Effector CD8-positive, alpha-beta T cell (primary cell): Measurements from ENCODE around the gene COL23A1.

ENCODE experiments used
- DNase-seq: peaks from one replicate; lab custom pipeline; 2025; lab: John Stamatoyannopoulos, UW

Gene COL23A1

DNA sequence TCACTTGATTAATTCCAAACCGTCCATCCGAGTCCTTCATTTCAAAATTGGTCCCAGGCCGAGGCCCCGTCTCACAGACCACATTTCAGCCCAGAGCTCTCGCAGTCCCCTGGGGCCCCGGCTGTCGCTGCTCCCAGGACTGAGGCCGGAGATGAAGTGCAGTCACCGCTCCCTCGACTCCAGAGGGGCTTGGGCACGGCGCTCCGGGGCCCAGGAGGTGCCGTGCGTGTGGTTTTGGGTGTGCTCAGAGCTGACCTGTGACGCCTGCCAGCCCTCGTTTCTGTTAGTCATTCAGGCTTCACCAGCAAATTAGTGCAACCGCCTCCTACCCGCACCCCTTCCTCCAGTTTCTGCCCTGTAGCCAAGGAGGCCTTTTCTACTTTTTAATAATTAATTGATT, 308.9 kb downstream of the COL23A1 start:
- DNase-seq = no peak

DNA sequence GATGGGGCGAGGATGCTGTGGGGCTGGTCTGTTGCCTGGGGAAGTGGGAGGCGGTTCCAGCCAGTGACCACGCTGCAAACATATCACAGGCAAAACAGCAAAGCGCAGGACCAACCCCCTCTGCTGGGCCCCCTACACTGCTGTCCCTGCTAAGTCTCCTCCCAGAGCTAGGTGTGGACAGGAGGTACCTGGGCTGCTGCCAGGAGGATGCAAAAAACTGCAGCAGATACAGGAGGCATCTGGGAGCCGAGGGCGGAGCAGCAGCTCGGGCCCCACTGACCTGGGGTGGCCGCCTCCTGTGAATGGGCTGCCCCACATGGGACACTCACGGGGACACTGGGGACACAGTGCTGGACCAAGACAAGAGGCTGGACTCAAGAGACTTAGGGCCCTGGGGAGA, 309.6 kb downstream of the COL23A1 start:
- no peak for DNase-seq

DNA sequence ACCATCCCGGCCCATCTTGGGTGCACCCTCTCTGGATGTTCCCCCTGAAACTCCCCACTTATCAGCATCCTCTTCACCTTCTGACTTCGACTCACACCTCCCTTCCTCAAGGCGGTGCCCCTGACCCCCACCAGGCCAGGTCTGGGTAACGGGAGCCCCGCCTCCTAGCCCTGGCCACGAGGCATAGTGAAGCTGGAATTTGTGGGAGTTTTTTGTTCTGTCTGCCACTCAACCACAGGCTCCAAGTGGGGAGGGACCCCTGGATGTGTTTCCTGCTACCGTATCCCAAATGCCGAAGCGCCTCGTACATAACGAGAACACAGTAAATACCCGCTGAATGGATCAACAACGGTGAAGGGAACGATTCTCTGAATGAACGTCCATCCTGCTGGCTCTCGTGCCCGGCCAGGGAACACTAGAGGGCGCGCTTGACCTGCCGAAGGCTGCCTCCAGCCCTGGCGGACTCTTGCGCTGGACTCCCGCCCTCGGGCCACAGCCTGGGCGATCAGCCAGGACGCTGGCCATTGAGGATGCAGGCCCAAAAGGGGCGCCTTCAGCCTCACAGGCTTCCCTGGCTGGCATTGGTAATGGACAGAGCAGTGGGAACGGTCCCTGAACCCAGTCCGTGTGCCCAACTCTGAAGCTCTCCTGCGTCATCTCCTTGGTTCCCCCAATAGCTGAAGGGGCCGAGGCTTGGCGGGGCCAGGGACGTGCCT, 310.3 kb downstream of the COL23A1 start:
- peak; percentile 18 for DNase-seq

DNA sequence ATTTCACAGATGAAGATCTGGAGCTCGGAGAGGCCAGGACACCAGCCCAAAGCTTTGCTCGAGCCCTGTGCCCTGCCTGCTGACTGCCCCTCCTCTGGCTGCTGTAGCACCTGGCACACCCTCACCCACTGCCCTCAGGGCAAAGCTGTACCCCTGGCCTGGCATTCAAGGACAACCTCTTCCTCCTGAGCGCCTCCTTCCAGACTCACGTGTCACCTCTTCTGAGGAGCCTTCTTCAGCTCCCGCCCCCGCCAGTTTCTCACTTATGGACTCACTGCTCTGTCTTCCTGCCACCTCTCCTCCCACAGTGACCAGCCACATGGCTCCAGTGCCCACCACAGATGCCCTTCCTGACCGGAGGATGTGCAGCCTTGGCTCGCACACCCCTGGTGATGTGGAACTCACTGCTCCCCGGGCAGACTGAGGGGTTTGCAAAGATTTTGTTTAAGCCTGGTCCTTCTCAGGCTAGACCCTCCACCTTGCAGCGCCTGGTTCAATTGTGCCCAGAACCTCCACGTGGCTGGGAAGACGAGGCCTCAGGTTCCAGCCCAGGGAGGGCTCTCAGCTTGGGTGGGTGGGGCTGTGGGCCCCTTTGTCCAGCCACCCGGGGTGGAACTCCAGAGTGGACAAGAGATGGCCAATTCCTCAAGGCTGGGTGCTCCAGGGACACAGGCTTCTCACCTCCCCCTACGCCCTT, 311.0 kb downstream of the COL23A1 start:
- no peak for DNase-seq

- DNase-seq = no peak
These were observed 311.7 kb downstream of the COL23A1 start for GRCh38 chr5:178278358-178279023.

DNA sequence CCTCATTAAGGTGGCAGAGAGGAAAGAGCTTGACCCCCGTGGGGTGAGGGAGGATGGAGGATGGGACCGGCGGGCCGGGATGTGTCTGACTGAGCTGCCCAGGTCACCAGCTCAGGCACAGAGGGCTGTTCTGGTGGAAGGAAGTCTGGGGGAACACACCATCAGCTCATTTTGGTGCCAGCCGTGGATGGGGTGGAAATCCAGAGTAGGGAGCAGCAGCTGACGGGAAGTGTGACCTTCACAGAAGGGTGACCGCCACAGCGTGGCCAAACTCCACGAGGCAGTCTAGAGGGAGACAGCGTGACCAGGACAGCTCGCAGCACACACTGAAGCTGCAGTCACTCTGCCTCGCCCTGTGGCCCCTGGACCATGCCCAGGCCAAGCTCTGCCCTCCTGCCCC, 312.3 kb downstream of the COL23A1 start:
- no peak for DNase-seq

DNA sequence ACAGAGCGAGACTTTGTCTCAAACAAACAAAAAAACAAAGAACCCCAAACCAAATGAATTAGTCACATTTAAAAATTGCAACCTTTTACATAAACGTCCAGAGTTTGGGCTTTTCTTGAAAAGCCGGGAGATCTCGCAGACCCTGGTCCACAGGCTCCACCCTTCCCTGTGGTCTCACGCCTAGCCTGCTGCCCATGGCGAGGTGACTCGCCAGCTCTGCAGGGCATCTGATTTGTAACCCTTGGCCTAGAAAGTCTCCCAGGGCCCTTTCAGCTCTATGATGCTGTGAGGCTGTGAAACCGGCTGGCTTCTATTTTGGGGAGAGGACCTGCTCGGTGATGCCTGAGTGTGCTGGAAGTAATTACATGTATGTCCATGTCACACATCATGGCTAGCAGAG, 312.8 kb downstream of the COL23A1 start:
- no peak for DNase-seq

DNA sequence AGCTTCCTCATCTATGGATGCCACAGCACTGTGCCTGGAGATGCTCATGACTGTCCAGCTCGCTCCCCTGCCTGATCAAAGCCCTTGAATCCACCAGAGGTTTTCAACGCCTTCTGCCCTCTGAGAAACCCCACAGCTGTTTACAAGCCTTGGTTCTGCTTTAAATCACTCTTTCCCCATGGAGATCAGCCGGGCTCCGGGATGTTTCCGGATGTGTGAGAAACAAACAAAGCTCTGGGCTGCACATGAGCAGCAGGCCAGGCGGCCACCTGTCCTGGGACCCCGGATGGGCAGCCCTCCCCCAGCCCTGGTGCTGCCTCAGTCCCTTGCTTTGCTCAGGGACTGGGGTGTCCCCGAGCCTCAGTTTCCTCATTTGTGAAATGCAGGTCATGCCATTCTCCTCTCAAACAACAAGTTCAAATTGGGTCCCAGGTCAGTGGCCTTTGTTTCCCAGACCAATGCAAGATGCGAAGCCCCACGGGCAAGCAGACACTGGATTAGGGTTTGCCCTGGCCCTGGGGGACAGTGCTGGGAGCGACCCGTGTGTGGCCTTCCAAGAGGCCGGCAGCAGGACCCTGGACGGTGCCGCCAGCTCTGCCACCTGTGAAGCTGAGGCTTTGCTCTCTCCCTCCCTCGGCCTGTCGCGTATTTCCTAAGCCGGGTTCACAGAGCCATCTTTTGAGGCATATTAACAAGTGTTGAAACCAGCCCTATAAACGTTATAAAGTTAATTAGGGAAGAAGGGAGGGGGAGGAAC, 315.2 kb downstream of the COL23A1 start:
- DNase-seq = no peak

- DNase-seq = no peak
These were observed 316.3 kb downstream of the COL23A1 start for GRCh38 chr5:178273665-178274541.

DNA sequence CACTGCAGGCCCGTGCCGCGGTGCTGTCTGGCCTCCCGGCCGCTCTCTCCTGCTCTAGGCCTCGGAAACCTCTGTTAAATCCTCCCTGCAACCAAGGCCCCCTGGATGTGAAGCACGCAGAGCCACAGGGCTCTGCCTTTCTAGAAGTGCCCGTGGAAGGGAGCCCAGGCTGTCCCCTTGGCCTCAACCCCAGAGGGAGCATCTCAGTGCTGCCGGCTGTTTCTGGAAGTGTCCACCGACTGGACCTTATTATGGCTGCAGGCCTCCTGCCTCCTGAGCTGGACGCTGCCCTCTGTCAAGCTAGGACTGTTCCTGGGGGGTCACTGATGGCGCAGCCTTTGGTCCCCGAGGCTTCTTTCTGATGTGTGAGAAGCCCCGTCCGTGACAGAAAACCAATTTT, 317.2 kb downstream of the COL23A1 start:
- no peak for DNase-seq

GRCh38 chr5:178272591-178272990, 317.6 kb downstream of the COL23A1 start:
- no peak for DNase-seq

- no peak for DNase-seq
These were observed 318.3 kb downstream of the COL23A1 start for GRCh38 chr5:178271726-178272479.

- no peak for DNase-seq
These were observed 319.0 kb downstream of the COL23A1 start for GRCh38 chr5:178271231-178271630.

DNA sequence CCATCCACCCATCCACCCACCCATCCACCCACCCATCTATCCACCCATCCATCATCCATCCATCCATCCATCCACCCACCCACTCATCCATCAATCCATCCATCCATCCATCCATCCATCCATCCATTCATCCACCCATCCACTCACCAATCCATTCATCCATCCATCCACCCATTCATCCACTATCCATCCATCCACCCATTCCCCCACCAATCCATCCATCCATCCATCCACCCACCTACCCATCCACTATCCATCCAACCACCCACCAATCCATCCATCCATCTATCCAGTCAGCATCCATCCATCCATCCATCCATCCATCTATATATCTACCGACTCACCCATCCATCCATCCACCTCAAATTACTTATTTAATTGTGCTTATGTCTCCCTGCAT, 320.7 kb downstream of the COL23A1 start:
- no peak for DNase-seq

DNA sequence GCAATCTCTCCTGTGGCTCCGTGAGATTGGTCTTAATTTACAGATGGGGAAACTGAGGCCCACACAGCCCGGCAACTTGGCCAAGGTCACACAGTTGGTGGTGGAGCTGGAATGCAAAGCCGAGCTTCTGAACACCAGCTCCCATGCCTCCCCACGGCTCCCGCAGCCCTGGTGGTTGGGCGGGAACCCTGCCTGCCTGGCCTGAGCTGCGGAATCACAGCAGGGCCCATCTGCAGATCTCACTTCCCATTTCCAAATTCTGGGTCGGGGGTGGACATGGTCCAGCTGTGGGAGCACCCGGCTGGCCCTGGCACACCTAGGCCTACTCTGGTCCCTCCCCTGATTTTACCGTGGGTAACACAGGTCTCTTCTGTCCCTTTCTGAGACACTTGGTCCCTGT, 322.3 kb downstream of the COL23A1 start:
- DNase-seq = no peak

- DNase-seq = no peak
These were observed 322.9 kb downstream of the COL23A1 start for GRCh38 chr5:178267245-178267644.

- no peak for DNase-seq
These were observed 323.6 kb downstream of the COL23A1 start for GRCh38 chr5:178266581-178266980.

- no peak for DNase-seq
These were observed 324.4 kb downstream of the COL23A1 start for GRCh38 chr5:178265746-178266145.

DNA sequence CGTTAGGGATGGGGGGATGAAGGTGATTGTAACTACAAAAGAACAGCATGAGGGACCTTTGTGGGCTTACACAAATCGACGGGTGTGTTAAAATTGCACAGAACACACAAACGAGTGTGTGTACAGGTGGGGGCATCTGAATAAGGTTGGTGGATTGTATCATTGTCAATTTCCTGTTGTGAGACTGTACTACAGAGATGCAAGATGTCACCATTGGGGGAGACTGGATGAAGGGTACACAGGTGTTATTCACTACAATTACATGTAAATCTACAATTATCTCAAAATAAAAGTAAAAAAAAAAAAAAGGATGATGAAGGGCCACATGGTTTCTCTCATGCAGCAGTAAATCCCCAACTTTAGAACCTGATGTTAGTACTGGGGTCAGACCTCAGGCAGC, 326.1 kb downstream of the COL23A1 start:
- DNase-seq = no peak
